A549 treated with dexamethasone at 1 μM for 4 hours (cell line): ENCODE results near the gene PPP2R3B. TPM values are rescaled to one million over a fixed set of nuclear protein-coding genes. Genes with fewer than 3 reads are reported as not detected.

ENCODE experiments used
- total RNA-seq: library from RNA; stranded (reverse); fragments of 200-300 nt; extraction: Qiagen RNA extraction; gene quantifications from 5 replicates; pipeline ENCODE4 v1.2.3, GENCODE V29; 2022

The PPP2R3B gene
- total RNA-seq: 14.5 to 24.8 TPM (median 21.1 TPM) in 5 replicates

GRCh38 chrX:386768-387575, at the start of gene PPP2R3B:
Gene PPP2R3B, minus strand, starts transcription at chrX:386907. Its CDS starts 216 bp downstream, at chrX:386691.

GRCh38 chrX:318739-319578, 67.7 kb downstream of the PPP2R3B start, which contains the start of gene GTPBP6:
Gene GTPBP6, minus strand, starts transcription at chrX:318796. Its CDS starts 9 bp downstream, at chrX:318787.

Other genes with a start within 250 kb of the PPP2R3B start
- 20.9 to 33.2 TPM (median 31.6 TPM) in 5 replicates for gene PLCXD1, start 105.5 kb downstream of the PPP2R3B start, total RNA-seq
- gene GTPBP6, start 68.1 kb downstream of the PPP2R3B start, total RNA-seq: 33.3 to 54.3 TPM (median 50.7 TPM) in 5 replicates
- 0.02 to 0.05 TPM (median 0.04 TPM) in 4 of 5 replicates, not detected in the other for gene SHOX, start 243.9 kb upstream of the PPP2R3B start, total RNA-seq